SU-DHL-6 (cell line): ENCODE results near the gene CLDN18.

Experiments
- CTCF ChIP-seq: fragments of 200-600 bp; sonication (generic); IDR thresholded peaks from one replicate; pipeline ENCODE4 v1.5.1; 2017; ENCODE audit warnings: antibody characterized with exemption, mild to moderate bottlenecking, low read length, moderate library complexity; ENCODE audit not compliant: insufficient read depth, poor library complexity, severe bottlenecking
- EZH2phosphoT487 ChIP-seq: fragments of 200-600 bp; sonication (generic), shearing (Covaris generic); conservative IDR thresholded peaks from 2 replicates; pipeline ENCODE4 v1.6.1; 2018; ENCODE audit warnings: mild to moderate bottlenecking, antibody characterized with exemption, low read length, moderate library complexity, mixed read lengths

- TF ChIP-seq CTCF (no peak), EZH2phosphoT487 (no peak)
These were observed 47.4 kb downstream of the CLDN18 start for GRCh38 chr3:138057384-138057783.
